B cell (primary cell): Measurements from ENCODE around the gene GORAB. TPM values are rescaled to one million over a fixed set of nuclear protein-coding genes. Genes with fewer than 3 reads are reported as not detected.

Experiments
- ATAC-seq: fragments of 200-7000 bp; cut with Tn5 transposase; one replicate; pipeline ENCODE4 v1.10.0; 2021; ENCODE audit warnings: low read depth, mild to moderate bottlenecking, moderate number of reproducible peaks, moderate library complexity
- CTCF ChIA-PET: fragments of 350-600 bp; sonication (Branson Sonifier 250); formaldehyde crosslinking; loops from one replicate; lab custom pipeline; 2021; ENCODE audit warnings: antibody characterized with exemption, inconsistent platforms; lab: Charles Lee
- POLR2A ChIA-PET: fragments of 350-600 bp; sonication (Branson Sonifier 250); formaldehyde crosslinking; loops from one replicate; lab custom pipeline; 2021; ENCODE audit warnings: antibody characterized with exemption; lab: Charles Lee
- DNase-seq: peaks from one replicate; pipeline ENCODE4 v3.0.0; 2013
- H2AFZ ChIP-seq: 2 replicates; pipeline ENCODE4 v1.6.1; 2012; ENCODE audit warnings: mild to moderate bottlenecking, low read depth, low read length; ENCODE audit not compliant: insufficient read depth, poor library complexity, severe bottlenecking
- H3K27ac ChIP-seq, 2 donors: 1 replicate in 1 of 2; 2 replicates in 1 of 2; pipeline ENCODE4 v1.5.1; 2012 to 2013; ENCODE audit warnings: low read length in 2 of 2, mild to moderate bottlenecking in 2 of 2, moderate library complexity in 1 of 2
- H3K27me3 ChIP-seq, 4 experiments: fragments of 200-600 bp in 1 of 4; sonication (generic) in 1 of 4; replicated peaks in 1 of 4; 1 replicate in 2 of 4; 2 replicates in 2 of 4; pipeline versions ENCODE4 v1.6.1 to v1.7.0; 2013 to 2016; ENCODE audit warnings: low read length in 3 of 4, mild to moderate bottlenecking in 2 of 4, mixed read lengths in 1 of 4, moderate library complexity in 1 of 4; ENCODE audit not compliant: insufficient read depth in 4 of 4, control insufficient read depth in 3 of 4; ENCODE audit errors: control extremely low read depth in 1 of 4
- H3K36me3 ChIP-seq, 2 experiments: replicated peaks in 1 of 2; 1 replicate in 1 of 2; 2 replicates in 1 of 2; pipeline versions ENCODE4 v1.6.1 to v1.7.1; 2013; ENCODE audit warnings: low read length in 1 of 2; ENCODE audit not compliant: insufficient read depth in 2 of 2, control insufficient read depth in 1 of 2; ENCODE audit errors: control extremely low read depth in 1 of 2, extremely low read depth in 1 of 2
- H3K4me1 ChIP-seq, 2 donors: fragments of 200-600 bp in 1 of 2; sonication (generic) in 1 of 2; 1 replicate in 1 of 2; 2 replicates in 1 of 2; pipeline versions ENCODE4 v1.5.1 to v1.6.1; 2013 to 2017; ENCODE audit warnings: low read length in 2 of 2; ENCODE audit not compliant: control insufficient read depth in 2 of 2, insufficient read depth in 2 of 2
- H3K4me2 ChIP-seq: replicated peaks from 2 replicates; pipeline ENCODE3; 2012; ENCODE audit warnings: mild to moderate bottlenecking, low read depth, low read length; ENCODE audit not compliant: poor library complexity, severe bottlenecking
- H3K4me3 ChIP-seq, 5 experiments: fragments of 200-600 bp in 1 of 5; sonication (generic) in 1 of 5; 1 replicate in 3 of 5; 2 replicates in 2 of 5; pipeline versions ENCODE4 v1.5.1 to v1.7.0; 2011 to 2016; ENCODE audit warnings: low read length in 4 of 5, mild to moderate bottlenecking in 4 of 5, low read depth in 2 of 5, control low read depth in 1 of 5, moderate library complexity in 1 of 5; ENCODE audit not compliant: insufficient read depth in 1 of 5; ENCODE audit errors: control extremely low read depth in 1 of 5, extremely low read depth in 1 of 5
- H3K79me2 ChIP-seq: fragments of 200-600 bp; sonication (generic); one replicate; pipeline ENCODE4 v1.6.0; 2016; ENCODE audit warnings: low read length; ENCODE audit not compliant: control insufficient read depth, insufficient read depth
- H3K9ac ChIP-seq: fragments of 200-600 bp; sonication (generic); 2 replicates; pipeline ENCODE4 v1.6.1; 2017; ENCODE audit warnings: mild to moderate bottlenecking, low read length, moderate library complexity
- H3K9me3 ChIP-seq, 3 donors: one replicate each; pipeline versions ENCODE4 v1.6.1 to v1.7.1; 2013; ENCODE audit warnings: low read length in 2 of 3; ENCODE audit not compliant: control insufficient read depth in 2 of 3, insufficient read depth in 1 of 3; ENCODE audit errors: control extremely low read depth in 1 of 3
- H4K20me1 ChIP-seq: 2 replicates; pipeline ENCODE4 v1.6.0; 2012; ENCODE audit warnings: mild to moderate bottlenecking, low read length; ENCODE audit not compliant: insufficient read depth, control insufficient read depth, poor library complexity, severe bottlenecking
- H3K27ac Mint-ChIP-seq: one replicate; pipeline ENCODE4 v1.8.0; 2021; ENCODE audit warnings: mixed read lengths
- H3K27me3 Mint-ChIP-seq: one replicate; pipeline ENCODE4 v1.8.0; 2021; ENCODE audit warnings: mixed read lengths
- H3K4me1 Mint-ChIP-seq: one replicate; pipeline ENCODE4 v1.8.0; 2021; ENCODE audit warnings: mixed read lengths
- H3K4me3 Mint-ChIP-seq: one replicate; pipeline ENCODE4 v1.8.0; 2021; ENCODE audit warnings: mixed read lengths
- H3K9me3 Mint-ChIP-seq: one replicate; pipeline ENCODE4 v1.8.0; 2022; ENCODE audit warnings: mixed read lengths; ENCODE audit not compliant: insufficient read depth
- EZH2 ChIP-seq: IDR thresholded peaks from 2 replicates; pipeline ENCODE4 v1.6.1; 2012; ENCODE audit warnings: borderline replicate concordance, low read depth, mild to moderate bottlenecking, moderate library complexity, low read length; ENCODE audit not compliant: insufficient read depth, poor library complexity, severe bottlenecking
- WGBS: methylation state at CpG from one replicate; pipeline ENCODE4 v1.1.5; 2013; ENCODE audit warnings: missing lambda C conversion rate; ENCODE audit not compliant: insufficient coverage; 5-methylcytosine and 5-hydroxymethylcytosine counted together
- intact Hi-C: fragments of 100-400 bp; cut with micrococcal nuclease; formaldehyde crosslinking; loops from one replicate; pipeline ENCODE4 v1.10.0; 2022
- polyA plus RNA-seq: library from polyadenylated mRNA; depleted of rRNA; stranded (reverse); fragments of >200 nt; gene quantifications from 2 replicates; pipeline ENCODE4 v1.2.3, GENCODE V29; 2012
- total RNA-seq, 2 donors: library from RNA; stranded (reverse); fragments of 120-200 nt in 1 of 2; gene quantifications; 1 replicate in 1 of 2; 2 replicates in 1 of 2; pipeline versions ENCODE4 v1.2.3 to v1.2.4, GENCODE V29; 2013 to 2022
- TF ChIP-seq, protein P1 (sequence below): fragments of 200-600 bp; IDR thresholded peaks from one replicate; pipeline ENCODE4 v1.8.0; 2022; ENCODE audit warnings: antibody characterized with exemption, mild to moderate bottlenecking

The GORAB gene
- total and polyA plus RNA-seq, 2 donors (not counting 1 experiment from before 2014, with no cell fraction given) = 15.1 to 24.2 TPM

DNA sequence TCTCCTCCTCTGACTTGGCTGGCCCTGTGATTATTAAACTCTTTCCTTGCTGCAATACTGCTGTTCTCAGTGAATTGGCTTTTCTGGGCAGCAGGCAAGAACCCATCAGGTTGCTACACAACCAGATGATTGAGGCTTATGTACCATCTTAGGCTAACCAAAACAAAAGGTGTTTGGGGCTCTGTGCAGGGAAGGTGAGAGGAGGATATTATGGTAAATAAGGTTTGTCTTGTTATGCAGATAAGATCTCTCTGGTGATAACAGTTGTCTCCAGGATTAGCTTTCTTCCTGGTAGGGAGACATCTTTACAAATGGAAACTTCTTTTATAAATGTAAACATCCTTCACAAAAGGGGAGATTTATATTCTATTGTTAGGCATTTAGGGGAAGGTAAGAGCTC, 44.5 kb upstream of the GORAB start:
- no peak for ATAC-seq
- intact Hi-C loops = no loop called here
- Mint-ChIP-seq H3K4me1 (no peaks in the 10 kb centered on the region), H3K27ac (no peak overlapping the region), H3K9me3 (no peaks in the 10 kb centered on the region), H3K4me3 (no peak overlapping the region), H3K27me3 (peaks cover 19% of the 10 kb centered on the region)
- peaks cover 0 to 4% (median 1%) of the 10 kb centered on the region in 4 experiments for H3K27me3 ChIP-seq
- no peak overlapping the region for H3K4me3 ChIP-seq
- no peaks in the 10 kb centered on the region for H3K4me1 ChIP-seq
- H3K9ac ChIP-seq = no peak overlapping the region
- POLR2A ChIA-PET = no interaction called here
- CTCF ChIA-PET = no interaction called here
- peaks cover 0 to 6% (median 0%) of the 10 kb centered on the region in 3 donors for H3K9me3 ChIP-seq
- H3K36me3 ChIP-seq = no peaks in the 10 kb centered on the region
- no peaks in the 10 kb centered on the region for H4K20me1 ChIP-seq
- H3K4me2 ChIP-seq = no peak overlapping the region
- H3K79me2 ChIP-seq = no peaks in the 10 kb centered on the region
- no peak overlapping the region for H3K27ac ChIP-seq
- TF ChIP-seq EZH2 = no peak
- TF ChIP-seq, protein P1, sequence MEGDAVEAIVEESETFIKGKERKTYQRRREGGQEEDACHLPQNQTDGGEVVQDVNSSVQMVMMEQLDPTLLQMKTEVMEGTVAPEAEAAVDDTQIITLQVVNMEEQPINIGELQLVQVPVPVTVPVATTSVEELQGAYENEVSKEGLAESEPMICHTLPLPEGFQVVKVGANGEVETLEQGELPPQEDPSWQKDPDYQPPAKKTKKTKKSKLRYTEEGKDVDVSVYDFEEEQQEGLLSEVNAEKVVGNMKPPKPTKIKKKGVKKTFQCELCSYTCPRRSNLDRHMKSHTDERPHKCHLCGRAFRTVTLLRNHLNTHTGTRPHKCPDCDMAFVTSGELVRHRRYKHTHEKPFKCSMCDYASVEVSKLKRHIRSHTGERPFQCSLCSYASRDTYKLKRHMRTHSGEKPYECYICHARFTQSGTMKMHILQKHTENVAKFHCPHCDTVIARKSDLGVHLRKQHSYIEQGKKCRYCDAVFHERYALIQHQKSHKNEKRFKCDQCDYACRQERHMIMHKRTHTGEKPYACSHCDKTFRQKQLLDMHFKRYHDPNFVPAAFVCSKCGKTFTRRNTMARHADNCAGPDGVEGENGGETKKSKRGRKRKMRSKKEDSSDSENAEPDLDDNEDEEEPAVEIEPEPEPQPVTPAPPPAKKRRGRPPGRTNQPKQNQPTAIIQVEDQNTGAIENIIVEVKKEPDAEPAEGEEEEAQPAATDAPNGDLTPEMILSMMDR = no peak
- H2AFZ ChIP-seq = no peak overlapping the region
- no peak for DNase-seq

DNA sequence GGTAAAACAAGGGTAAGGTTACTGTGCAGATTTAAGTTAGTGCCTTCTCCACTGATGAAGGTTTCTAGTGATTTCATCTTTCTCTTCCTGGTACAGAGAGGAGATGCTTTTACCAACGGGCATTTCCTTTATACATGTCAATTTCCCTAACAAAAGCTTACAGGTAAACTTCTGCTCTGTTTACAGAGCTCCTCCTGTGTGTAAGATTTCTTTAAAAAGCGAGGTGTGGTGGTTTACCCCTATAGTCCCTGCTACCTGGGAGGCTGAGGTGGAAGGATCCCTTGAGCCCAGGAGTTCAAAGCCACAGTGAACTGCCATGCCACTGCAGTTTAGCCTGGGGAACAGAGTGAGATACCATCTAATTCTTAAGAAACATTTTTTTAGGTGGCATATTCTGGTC, 40.7 kb upstream of the GORAB start:
- no peak overlapping the region for H3K27ac Mint-ChIP-seq
- intact Hi-C loops = no loop called here

More for the DNA sequence above, 40.7 kb upstream of the GORAB start:
- no peaks in the 10 kb centered on the region for H3K36me3 ChIP-seq
- no peaks in the 10 kb centered on the region for H3K4me1 ChIP-seq
- no peaks in the 10 kb centered on the region for H4K20me1 ChIP-seq
- H3K79me2 ChIP-seq = no peaks in the 10 kb centered on the region
- no peak overlapping the region for H3K4me3 Mint-ChIP-seq
- peaks cover 22% of the 10 kb centered on the region for H3K27me3 Mint-ChIP-seq
- ATAC-seq (no peak), DNase-seq (no peak)
- WGBS = no CpG with 5 or more reads among the region's 2 CpGs
- peaks cover 0 to 6% (median 0%) of the 10 kb centered on the region in 3 donors for H3K9me3 ChIP-seq
- H3K9me3 Mint-ChIP-seq = no peaks in the 10 kb centered on the region
- H3K9ac ChIP-seq = no peak overlapping the region
- H3K4me2 ChIP-seq = no peak overlapping the region
- CTCF ChIA-PET = no interaction called here
- POLR2A ChIA-PET = no interaction called here
- H3K27ac ChIP-seq = no peak overlapping the region
- peaks cover 0 to 4% (median 1%) of the 10 kb centered on the region in 4 experiments for H3K27me3 ChIP-seq
- no peak overlapping the region for H3K4me3 ChIP-seq
- TF ChIP-seq, protein P1 = no peak
- TF ChIP-seq EZH2 = no peak
- no peak overlapping the region for H2AFZ ChIP-seq
- H3K4me1 Mint-ChIP-seq = no peaks in the 10 kb centered on the region
